Measurements from ENCODE around the gene DACH1. TPM values are rescaled to one million over a fixed set of nuclear protein-coding genes. Genes with fewer than 3 reads are reported as not detected.

DACH1 gene
- total RNA-seq, 1 donor from 2014 or later: 1.2 TPM

DNA sequence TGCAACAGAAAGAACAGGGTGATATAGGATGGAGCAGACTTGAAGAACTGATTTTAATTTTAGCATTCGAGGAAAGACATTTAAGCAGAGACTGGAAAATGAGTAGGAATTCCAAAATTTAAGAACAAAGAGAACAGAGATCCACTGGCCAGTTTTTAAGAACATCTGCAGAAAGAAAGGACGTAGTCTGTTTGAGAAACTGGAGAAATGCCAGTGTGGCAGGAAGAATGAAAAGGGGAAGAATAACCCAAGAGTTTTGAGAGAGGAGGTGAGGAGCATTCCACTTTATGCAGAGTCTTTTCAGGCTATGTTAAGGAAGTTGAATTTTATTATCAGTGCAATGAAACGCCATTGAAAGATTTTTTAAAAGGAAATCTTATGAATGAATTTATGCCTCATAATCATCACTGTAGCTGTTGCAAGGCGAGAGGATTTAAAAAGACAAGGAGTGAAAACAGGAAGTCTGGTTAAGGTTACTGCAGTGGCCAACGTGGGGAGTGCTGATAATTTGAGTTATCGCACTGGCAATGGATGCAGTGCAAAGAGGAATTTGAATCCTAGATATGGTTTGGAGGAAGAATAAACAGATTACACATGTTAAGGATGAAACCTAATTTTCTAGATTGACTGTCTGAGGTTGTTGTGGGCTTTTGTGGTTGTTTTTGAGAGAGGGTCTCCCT, 253.8 kb downstream of the DACH1 start:
- no peak overlapping the region for H3K4me3 ChIP-seq (ENCODE audit: low read depth, low read length)
- H3K36me3 ChIP-seq (ENCODE audit: control insufficient read depth, insufficient read depth, low read length): no peaks in the 10 kb centered on the region
- TF ChIP-seq, protein P1, sequence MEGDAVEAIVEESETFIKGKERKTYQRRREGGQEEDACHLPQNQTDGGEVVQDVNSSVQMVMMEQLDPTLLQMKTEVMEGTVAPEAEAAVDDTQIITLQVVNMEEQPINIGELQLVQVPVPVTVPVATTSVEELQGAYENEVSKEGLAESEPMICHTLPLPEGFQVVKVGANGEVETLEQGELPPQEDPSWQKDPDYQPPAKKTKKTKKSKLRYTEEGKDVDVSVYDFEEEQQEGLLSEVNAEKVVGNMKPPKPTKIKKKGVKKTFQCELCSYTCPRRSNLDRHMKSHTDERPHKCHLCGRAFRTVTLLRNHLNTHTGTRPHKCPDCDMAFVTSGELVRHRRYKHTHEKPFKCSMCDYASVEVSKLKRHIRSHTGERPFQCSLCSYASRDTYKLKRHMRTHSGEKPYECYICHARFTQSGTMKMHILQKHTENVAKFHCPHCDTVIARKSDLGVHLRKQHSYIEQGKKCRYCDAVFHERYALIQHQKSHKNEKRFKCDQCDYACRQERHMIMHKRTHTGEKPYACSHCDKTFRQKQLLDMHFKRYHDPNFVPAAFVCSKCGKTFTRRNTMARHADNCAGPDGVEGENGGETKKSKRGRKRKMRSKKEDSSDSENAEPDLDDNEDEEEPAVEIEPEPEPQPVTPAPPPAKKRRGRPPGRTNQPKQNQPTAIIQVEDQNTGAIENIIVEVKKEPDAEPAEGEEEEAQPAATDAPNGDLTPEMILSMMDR (IDR thresholded peaks at IDR 0.05; ENCODE audit: insufficient read depth, low read length, poor library complexity, severe bottlenecking): no peak
- no peak for DNase-seq (ENCODE audit: low read depth)
- H3K27me3 ChIP-seq (ENCODE audit: control insufficient read depth, insufficient read depth, low read length): no peaks in the 10 kb centered on the region

DNA sequence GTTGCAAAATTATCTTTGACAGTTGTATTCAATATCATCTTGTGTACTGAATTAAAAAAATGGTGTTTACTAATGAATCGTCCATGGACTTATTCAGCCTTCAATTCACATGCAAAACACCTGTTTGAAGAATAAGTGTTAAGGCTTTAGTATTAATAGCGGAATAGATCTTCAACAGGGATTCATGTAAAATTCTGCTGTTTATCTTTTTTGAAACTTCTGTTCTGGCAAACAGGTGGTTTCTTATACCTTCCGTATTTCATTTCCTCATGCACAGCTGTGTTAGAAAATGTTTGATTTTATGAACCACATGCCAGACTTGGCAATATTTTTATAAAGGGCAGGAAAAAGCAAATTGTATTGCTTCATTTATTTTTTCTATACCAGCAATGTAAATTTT, 255.7 kb downstream of the DACH1 start:
- TF ChIP-seq, protein P1 (IDR thresholded peaks at IDR 0.05; ENCODE audit: insufficient read depth, low read length, poor library complexity, severe bottlenecking): no peak
- H3K27me3 ChIP-seq (ENCODE audit: control insufficient read depth, insufficient read depth, low read length): no peaks in the 10 kb centered on the region
- H3K4me3 ChIP-seq (ENCODE audit: low read depth, low read length): no peak overlapping the region
- no peaks in the 10 kb centered on the region for H3K36me3 ChIP-seq (ENCODE audit: control insufficient read depth, insufficient read depth, low read length)
- DNase-seq (ENCODE audit: low read depth): no peak

DNA sequence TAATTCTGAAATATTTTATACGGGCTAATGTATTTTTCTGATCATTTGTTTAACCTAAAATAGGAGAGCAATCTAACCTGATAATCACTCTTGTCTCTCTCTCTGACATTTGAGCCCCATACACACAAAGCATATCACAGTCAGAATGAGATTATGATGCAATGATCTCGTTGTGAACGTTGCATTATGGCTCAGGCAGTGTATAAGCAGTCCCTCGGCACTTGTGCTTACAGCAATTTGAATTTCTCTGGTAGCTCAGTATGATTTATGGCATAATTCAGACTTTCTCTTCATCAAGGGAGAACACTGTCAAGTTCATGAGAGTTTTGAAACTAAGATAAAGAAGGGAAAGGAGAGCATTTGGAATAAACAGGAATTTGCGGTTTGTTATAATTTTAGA, 256.1 kb downstream of the DACH1 start:
- no peak for DNase-seq (ENCODE audit: low read depth)
- Histone ChIP-seq H3K4me3 (ENCODE audit: low read depth, low read length) (no peak overlapping the region), H3K27me3 (ENCODE audit: control insufficient read depth, insufficient read depth, low read length) (no peaks in the 10 kb centered on the region), H3K36me3 (ENCODE audit: control insufficient read depth, insufficient read depth, low read length) (no peaks in the 10 kb centered on the region)
- TF ChIP-seq, protein P1 (IDR thresholded peaks at IDR 0.05; ENCODE audit: insufficient read depth, low read length, poor library complexity, severe bottlenecking): no peak

DNA sequence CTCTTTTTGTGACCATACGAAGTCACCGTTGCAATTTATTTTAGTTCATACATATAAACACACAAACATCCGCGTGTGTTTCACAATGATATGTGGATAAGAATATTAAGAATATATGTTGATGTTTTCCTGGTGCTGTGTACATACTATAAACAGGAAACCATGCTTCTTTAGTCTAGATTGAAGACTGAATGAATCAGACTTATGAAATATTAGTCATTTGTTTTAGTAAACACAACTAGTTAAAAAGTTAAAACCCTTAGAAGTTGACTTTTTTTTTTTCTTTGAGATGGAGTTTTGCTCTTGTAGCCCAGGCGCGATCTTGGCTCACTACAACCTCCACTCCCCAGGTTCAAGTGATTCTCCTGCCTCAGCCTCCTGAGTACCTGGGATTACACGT, 257.7 kb downstream of the DACH1 start:
- no peaks in the 10 kb centered on the region for H3K36me3 ChIP-seq (ENCODE audit: control insufficient read depth, insufficient read depth, low read length)
- TF ChIP-seq, protein P1 (IDR thresholded peaks at IDR 0.05; ENCODE audit: insufficient read depth, low read length, poor library complexity, severe bottlenecking): no peak
- no peak for DNase-seq (ENCODE audit: low read depth)

DNA sequence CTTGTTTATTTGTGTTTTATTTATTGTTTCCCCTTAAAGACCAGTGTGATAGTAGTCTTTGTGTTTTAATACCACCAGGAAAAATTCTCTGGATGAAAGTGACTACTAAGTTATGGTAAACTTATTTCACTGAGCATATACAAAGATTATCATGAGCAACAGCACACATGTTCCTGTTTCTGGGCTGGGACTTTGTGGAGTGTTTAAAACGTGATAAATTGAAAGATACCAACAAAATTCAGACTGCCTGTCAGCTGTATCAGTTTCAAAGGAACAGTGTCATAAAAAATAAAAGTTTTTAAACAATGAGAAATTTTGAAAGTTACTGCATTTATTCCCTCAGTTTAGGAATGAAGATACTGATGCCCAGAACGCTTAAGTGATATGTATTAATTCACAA, 259.4 kb downstream of the DACH1 start:
- DNase-seq (ENCODE audit: low read depth): no peak
- Histone ChIP-seq H3K4me3 (ENCODE audit: low read depth, low read length) (no peak overlapping the region), H3K36me3 (ENCODE audit: control insufficient read depth, insufficient read depth, low read length) (no peaks in the 10 kb centered on the region), H3K27me3 (ENCODE audit: control insufficient read depth, insufficient read depth, low read length) (no peaks in the 10 kb centered on the region)
- TF ChIP-seq, protein P1 (IDR thresholded peaks at IDR 0.05; ENCODE audit: insufficient read depth, low read length, poor library complexity, severe bottlenecking): no peak

More for the DNA sequence above, 257.7 kb downstream of the DACH1 start:
- Histone ChIP-seq H3K27me3 (ENCODE audit: control insufficient read depth, insufficient read depth, low read length) (no peaks in the 10 kb centered on the region), H3K4me3 (ENCODE audit: low read depth, low read length) (no peak overlapping the region)

DNA sequence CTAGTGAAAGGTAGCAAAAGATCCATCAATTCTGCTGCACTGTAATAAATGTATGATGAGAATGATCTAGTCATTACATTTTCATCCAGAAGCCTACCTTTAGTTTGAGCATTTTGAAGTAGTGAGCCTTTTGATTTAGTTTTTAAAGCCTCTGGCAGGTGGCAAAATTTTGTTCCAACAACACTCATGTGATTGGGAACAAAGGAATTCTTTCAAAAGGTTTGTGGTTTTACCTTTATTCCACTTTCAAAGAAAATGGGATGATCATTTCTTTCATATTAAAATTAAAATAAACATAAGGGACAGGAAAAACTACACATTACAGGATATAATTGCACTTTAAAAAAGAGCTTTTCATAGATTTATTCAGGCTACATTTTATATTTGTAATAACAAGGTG, 260.2 kb downstream of the DACH1 start:
- TF ChIP-seq, protein P1 (IDR thresholded peaks at IDR 0.05; ENCODE audit: insufficient read depth, low read length, poor library complexity, severe bottlenecking): no peak
- no peaks in the 10 kb centered on the region for H3K27me3 ChIP-seq (ENCODE audit: control insufficient read depth, insufficient read depth, low read length)
- no peak for DNase-seq (ENCODE audit: low read depth)
- H3K36me3 ChIP-seq (ENCODE audit: control insufficient read depth, insufficient read depth, low read length): no peaks in the 10 kb centered on the region
- no peak overlapping the region for H3K4me3 ChIP-seq (ENCODE audit: low read depth, low read length)

All from kidney epithelial cell (primary cell).